HTR-8/SVneo (cell line): ENCODE measurements around the gene TMEM30A.

Experiments
- DNase-seq: peaks from one replicate; pipeline ENCODE4 v3.0.0; 2011; ENCODE audit warnings: low spot score, mixed read lengths; ENCODE audit not compliant: insufficient read length
- FAIRE-seq: peaks from 2 replicates; lab custom pipeline; 2011; peaks lifted over from hg19 to GRCh38; lab: Jason Lieb, UNC

TMEM30A gene

GRCh38 chr6:75204217-75204958 lies 80.2 kb downstream of the TMEM30A start:
- DNase-seq (peak; percentile 67), FAIRE-seq (peak; percentile 94)

- FAIRE-seq (no peak), DNase-seq (no peak)
These were observed 80.9 kb downstream of the TMEM30A start for GRCh38 chr6:75203721-75204120.
